ENCODE measurements around the gene RUSC2. TPM values are rescaled to one million over a fixed set of nuclear protein-coding genes. Genes with fewer than 3 reads are reported as not detected.

Gene RUSC2
- total and polyA plus RNA-seq, 2 of the 4 experiments (the other 2 are of a cell fraction), result 17.4 to 35.4 TPM

- Histone ChIP-seq H2BK15ac (ENCODE audit: low read depth, low read length) (no peak overlapping the region), H3K9me3 (ENCODE audit: control insufficient read depth, insufficient read depth, low read length) (no peaks in the 10 kb centered on the region), H3K4ac (ENCODE audit: low read depth, low read length) (no peak overlapping the region), H3K56ac (ENCODE audit: extremely low read depth, insufficient read depth, low read length) (no peak overlapping the region), H4K8ac (ENCODE audit: low read depth in 2 of 2, low read length in 2 of 2) (no peak overlapping the region), H2BK5ac (ENCODE audit: low read depth, low read length, poor library complexity, severe bottlenecking) (no peak overlapping the region), H3K14ac (replicated peaks; ENCODE audit: low read depth, low read length) (no peak overlapping the region; the same call in 1 of the 2 replicates), H2AK5ac (ENCODE audit: low read depth, low read length) (no peak overlapping the region), H2AFZ (replicated peaks; ENCODE audit: low read length, poor library complexity) (no peak overlapping the region), H3K27ac (ENCODE audit: insufficient read depth, low read length) (no peak overlapping the region), H3K9me1 (ENCODE audit: insufficient read depth, low read length) (no peaks in the 10 kb centered on the region), H3K36me3 (ENCODE audit: control insufficient read depth, insufficient read depth, low read length) (no peaks in the 10 kb centered on the region), H3K27me3 (ENCODE audit: control insufficient read depth, insufficient read depth, low read length) (peaks cover 25% of the 10 kb centered on the region; the same call in 1 of the 2 replicates), H3K79me1 (ENCODE audit: low read depth in 1 of 2, low read length in 2 of 2) (no peaks in the 10 kb centered on the region), H3K9ac (ENCODE audit: low read depth, low read length) (no peak overlapping the region), H4K20me1 (ENCODE audit: insufficient read depth, low read length) (no peaks in the 10 kb centered on the region), H3K4me1 (ENCODE audit: control insufficient read depth, insufficient read depth, low read length) (no peaks in the 10 kb centered on the region), H3K4me2 (ENCODE audit: low read depth, low read length) (no peak overlapping the region), H3K23ac (ENCODE audit: low read depth, low read length) (no peak overlapping the region), H3K18ac (ENCODE audit: low read depth, low read length) (no peak overlapping the region), H2BK120ac (ENCODE audit: low read depth, low read length) (no peak overlapping the region), H4K5ac (ENCODE audit: low read depth, low read length) (no peak overlapping the region), H2BK20ac (ENCODE audit: low read depth, low read length) (no peak overlapping the region), H4K91ac (ENCODE audit: insufficient read depth, low read depth, low read length) (no peak overlapping the region), H3K4me3 (ENCODE audit: insufficient read depth, low read depth, low read length) (no peak overlapping the region), H2AK9ac (replicated peaks; ENCODE audit: low read depth, low read length, poor library complexity) (no peak overlapping the region)
- intact Hi-C loops (cut with micrococcal nuclease), result no loop called here
- DNase-seq (no peak), ATAC-seq (ENCODE audit: low read depth) (no peak)
- TF ChIP-seq MXI1 (IDR thresholded peaks at IDR 0.05; ENCODE audit: borderline replicate concordance, low read depth, low read length) (no peak), POLR2A (IDR thresholded peaks at IDR 0.05; ENCODE audit: low read depth, low read length) (no peak), CHD1 (IDR thresholded peaks at IDR 0.05; ENCODE audit: low read depth, low read length) (no peak), FOS (IDR thresholded peaks at IDR 0.05; ENCODE audit: low read depth, low read length) (no peak), ELK1 (IDR thresholded peaks at IDR 0.05; ENCODE audit: borderline replicate concordance, low read depth, low read length) (no peak), SMC3 (IDR thresholded peaks at IDR 0.05; ENCODE audit: low read depth, low read length) (no peak), RAD21 (IDR thresholded peaks at IDR 0.05; ENCODE audit: low read length) (no peak), BHLHE40 (IDR thresholded peaks at IDR 0.05; ENCODE audit: low read depth, low read length) (no peak), NFE2L2 (IDR thresholded peaks at IDR 0.05; ENCODE audit: low read depth, low read length) (no peak), MAZ (IDR thresholded peaks at IDR 0.05; ENCODE audit: borderline replicate concordance, low read depth, low read length) (no peak), CEBPB (IDR thresholded peaks at IDR 0.05; ENCODE audit: low read depth, low read length) (no peak), RFX5 (IDR thresholded peaks at IDR 0.05; ENCODE audit: low read depth, low read length) (no peak), MAFK (IDR thresholded peaks at IDR 0.05; ENCODE audit: low read depth, low read length) (no peak)
- TF ChIP-seq, protein P1, sequence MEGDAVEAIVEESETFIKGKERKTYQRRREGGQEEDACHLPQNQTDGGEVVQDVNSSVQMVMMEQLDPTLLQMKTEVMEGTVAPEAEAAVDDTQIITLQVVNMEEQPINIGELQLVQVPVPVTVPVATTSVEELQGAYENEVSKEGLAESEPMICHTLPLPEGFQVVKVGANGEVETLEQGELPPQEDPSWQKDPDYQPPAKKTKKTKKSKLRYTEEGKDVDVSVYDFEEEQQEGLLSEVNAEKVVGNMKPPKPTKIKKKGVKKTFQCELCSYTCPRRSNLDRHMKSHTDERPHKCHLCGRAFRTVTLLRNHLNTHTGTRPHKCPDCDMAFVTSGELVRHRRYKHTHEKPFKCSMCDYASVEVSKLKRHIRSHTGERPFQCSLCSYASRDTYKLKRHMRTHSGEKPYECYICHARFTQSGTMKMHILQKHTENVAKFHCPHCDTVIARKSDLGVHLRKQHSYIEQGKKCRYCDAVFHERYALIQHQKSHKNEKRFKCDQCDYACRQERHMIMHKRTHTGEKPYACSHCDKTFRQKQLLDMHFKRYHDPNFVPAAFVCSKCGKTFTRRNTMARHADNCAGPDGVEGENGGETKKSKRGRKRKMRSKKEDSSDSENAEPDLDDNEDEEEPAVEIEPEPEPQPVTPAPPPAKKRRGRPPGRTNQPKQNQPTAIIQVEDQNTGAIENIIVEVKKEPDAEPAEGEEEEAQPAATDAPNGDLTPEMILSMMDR (conservative IDR thresholded peaks at IDR 0.05; ENCODE audit: low read depth, low read length), result no peak
- TF ChIP-seq, protein P2, sequence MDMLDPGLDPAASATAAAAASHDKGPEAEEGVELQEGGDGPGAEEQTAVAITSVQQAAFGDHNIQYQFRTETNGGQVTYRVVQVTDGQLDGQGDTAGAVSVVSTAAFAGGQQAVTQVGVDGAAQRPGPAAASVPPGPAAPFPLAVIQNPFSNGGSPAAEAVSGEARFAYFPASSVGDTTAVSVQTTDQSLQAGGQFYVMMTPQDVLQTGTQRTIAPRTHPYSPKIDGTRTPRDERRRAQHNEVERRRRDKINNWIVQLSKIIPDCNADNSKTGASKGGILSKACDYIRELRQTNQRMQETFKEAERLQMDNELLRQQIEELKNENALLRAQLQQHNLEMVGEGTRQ (IDR thresholded peaks at IDR 0.05; ENCODE audit: low read depth, low read length), result no peak
- POLR2A ChIA-PET (ENCODE audit: unreplicated experiment), result no interaction called here
- in situ Hi-C loops (cut with MboI; ENCODE audit: low sequenced_read_pairs), result no loop called here
- CTCF ChIA-PET, result no interaction called here
- dilution Hi-C loops (cut with HindIII; ENCODE audit: low sequenced_read_pairs, unreplicated experiment), result no loop called here
- no TSS peak for BruUV-seq (replicated peaks)
- no CpG with 5 or more reads among the region's 3 CpGs for WGBS, 2 experiments (ENCODE audit: extremely low coverage in 2 of 2, insufficient read length in 1 of 2)
These were observed 43.9 kb upstream of the RUSC2 start for GRCh38 chr9:35446012-35446411.

Measured in IMR-90 (cell line).